K562 (cell line): Measurements from ENCODE around the gene MAGOHB. TPM values are rescaled to one million over a fixed set of nuclear protein-coding genes. Genes with fewer than 3 reads are reported as not detected.

Experiments used
- CTCF ChIP-seq, 3 experiments: IDR thresholded peaks in 2 of 3; conservative IDR thresholded peaks in 1 of 3; 2 replicates each; pipeline ENCODE4 v1.5.1; 2011 to 2012; ENCODE audit warnings: low read length in 3 of 3, mild to moderate bottlenecking in 3 of 3, control low read depth in 2 of 3, improper control_type of control experiment in 1 of 3, inconsistent platforms in 1 of 3, low read depth in 1 of 3, mixed read lengths in 1 of 3, moderate library complexity in 1 of 3; ENCODE audit not compliant: insufficient read depth in 2 of 3
- CTCFL ChIP-seq: IDR thresholded peaks from 2 replicates; pipeline ENCODE4 v1.6.1; 2011; ENCODE audit warnings: borderline replicate concordance, low read depth, mild to moderate bottlenecking, moderate library complexity, low read length; ENCODE audit not compliant: insufficient read depth, poor library complexity, severe bottlenecking
- DEAF1 ChIP-seq: fragments of 450-650 bp; formaldehyde crosslinking; IDR thresholded peaks from 2 replicates; pipeline ENCODE4 v1.4.0; 2020; ENCODE audit warnings: mild to moderate bottlenecking, moderate library complexity
- POLR2B ChIP-seq: fragments of 450-650 bp; IDR thresholded peaks from 2 replicates; pipeline ENCODE4 v1.6.1; 2018; ENCODE audit warnings: low read depth; ENCODE audit not compliant: partially characterized antibody
- RAD21 ChIP-seq, 2 experiments: fragments of 250-450 bp in 1 of 2; fragments of 450-650 bp in 1 of 2; sonication (Bioruptor Pico) in 1 of 2; formaldehyde crosslinking in 1 of 2; IDR thresholded peaks in 1 of 2; conservative IDR thresholded peaks in 1 of 2; 2 replicates each; pipeline versions ENCODE4 v1.4.0 to v1.8.0; 2020 to 2022; ENCODE audit warnings: mild to moderate bottlenecking in 2 of 2, moderate library complexity in 1 of 2
- polyA plus RNA-seq, 8 experiments: library from polyadenylated mRNA; depleted of rRNA in 4 of 8; stranded (reverse) in 5 of 8; unstranded in 3 of 8; fragments of >200 nt; fragmentation: Nextera tagmentation in 2 of 8; fragmentation: Illumina TruSeq in 1 of 8; extraction: Ambion mirVana in 2 of 8; extraction: Trizol in 1 of 8; gene quantifications; 2 replicates each; pipeline versions ENCODE4 v1.2.1 to v1.2.3, GENCODE V29; 2011 to 2014; ENCODE audit warnings: inconsistent platforms in 1 of 8, missing spikeins in 1 of 8
- total RNA-seq, 7 experiments: library from RNA; depleted of rRNA in 6 of 7; stranded (reverse); fragments of >200 nt in 6 of 7; fragmentation: Illumina TruSeq in 2 of 7; extraction: Trizol in 2 of 7; gene quantifications; 2 replicates each; pipeline versions ENCODE4 v1.2.1 to v1.2.3, GENCODE V29; 2011 to 2021; ENCODE audit warnings: low replicate concordance in 1 of 7

The MAGOHB gene
- total and polyA plus RNA-seq, 9 of the 15 experiments (the other 6 are each of a cell fraction or from before 2014, with no cell fraction given) = 34.5 to 177 (median 85.4) TPM

- TF ChIP-seq RAD21 (CRISPR knock-in tag; conservative IDR thresholded peaks at IDR 0.05 in 1 of 2, IDR thresholded peaks at IDR 0.05 in 1 of 2) = peak; percentile 80 to 86
- TF ChIP-seq CTCF (IDR thresholded peaks at IDR 0.05 in 2 of 3, conservative IDR thresholded peaks at IDR 0.05 in 1 of 3; ENCODE audit: insufficient read depth in 2 of 3, low read depth in 1 of 3, low read length in 3 of 3) = peak in 2 of 3 experiments; percentile 50 to 74; a peak in 3 of 6 replicates
- peak; percentile 75 for TF ChIP-seq DEAF1 (CRISPR knock-in tag)
- no peak for TF ChIP-seq CTCFL
- TF ChIP-seq POLR2B = no peak
- TF ChIP-seq, all 486 proteins: peak for 6
Observed at GRCh38 chr12:10562306-10562933, 51.0 kb downstream of the MAGOHB start (continued).
